Muscle of back (tissue), 11 donors: ENCODE data around the gene SCUBE1. TPM values are rescaled to one million over a fixed set of nuclear protein-coding genes. Genes with fewer than 3 reads are reported as not detected.

ENCODE experiments used
- DNase-seq, 3 donors: peaks; one replicate each; pipeline versions ENCODE4 v3.0.0 to v3.0.0-alpha.2; 2013
- polyA plus RNA-seq, 10 donors: library from polyadenylated mRNA; unstranded; fragments of 120-200 nt; gene quantifications; one replicate each; pipeline ENCODE4 v1.2.1, GENCODE V29; 2013; ENCODE audit not compliant: insufficient read length in 10 of 10

SCUBE1 gene
- polyA plus RNA-seq, 10 donors, result 0.20 to 1.1 (median 0.49) TPM

- no peak for DNase-seq
These were observed 82.6 kb downstream of the SCUBE1 start for GRCh38 chr22:43260331-43261231.

DNA sequence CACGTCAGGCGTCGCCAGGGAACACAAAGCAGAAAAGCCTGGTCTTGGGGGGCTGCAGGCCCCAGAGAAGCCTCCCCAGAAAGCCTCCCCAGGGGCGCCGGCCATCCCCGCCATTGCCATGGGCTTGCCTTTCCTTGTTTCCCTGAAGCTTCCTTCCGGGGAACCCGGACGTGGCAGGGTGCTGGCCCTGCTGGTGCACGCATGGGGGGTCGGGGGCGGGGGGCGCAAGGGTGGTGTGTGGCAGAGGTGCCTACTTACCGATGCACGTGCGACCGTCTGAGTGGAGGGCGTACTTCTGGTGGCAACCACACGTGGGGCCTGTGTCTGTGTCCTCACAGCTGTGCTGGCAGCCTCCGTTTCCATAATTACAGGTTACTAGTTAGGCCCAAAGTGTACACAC, 85.2 kb downstream of the SCUBE1 start:
- DNase-seq, result no peak

DNA sequence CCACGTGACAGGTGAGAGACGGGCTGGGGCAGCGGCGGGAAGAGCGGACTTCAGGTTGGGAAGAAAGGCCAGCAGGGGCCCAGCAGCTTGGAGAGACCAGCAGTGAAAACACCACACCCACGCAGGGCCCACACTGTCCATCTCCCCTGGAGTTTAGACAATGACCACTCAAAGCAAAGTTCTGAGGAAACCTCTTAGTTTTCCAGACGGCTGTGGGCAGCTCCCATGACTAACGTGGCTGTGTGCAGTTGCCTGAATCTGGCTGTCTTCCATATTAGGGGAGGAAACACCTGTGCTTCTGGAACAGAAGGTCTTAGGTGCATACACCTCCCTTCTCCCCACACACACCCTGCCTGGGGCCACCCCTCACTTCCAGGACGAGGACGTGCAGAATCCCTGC, 85.6 kb downstream of the SCUBE1 start:
- DNase-seq, result no peak

DNA sequence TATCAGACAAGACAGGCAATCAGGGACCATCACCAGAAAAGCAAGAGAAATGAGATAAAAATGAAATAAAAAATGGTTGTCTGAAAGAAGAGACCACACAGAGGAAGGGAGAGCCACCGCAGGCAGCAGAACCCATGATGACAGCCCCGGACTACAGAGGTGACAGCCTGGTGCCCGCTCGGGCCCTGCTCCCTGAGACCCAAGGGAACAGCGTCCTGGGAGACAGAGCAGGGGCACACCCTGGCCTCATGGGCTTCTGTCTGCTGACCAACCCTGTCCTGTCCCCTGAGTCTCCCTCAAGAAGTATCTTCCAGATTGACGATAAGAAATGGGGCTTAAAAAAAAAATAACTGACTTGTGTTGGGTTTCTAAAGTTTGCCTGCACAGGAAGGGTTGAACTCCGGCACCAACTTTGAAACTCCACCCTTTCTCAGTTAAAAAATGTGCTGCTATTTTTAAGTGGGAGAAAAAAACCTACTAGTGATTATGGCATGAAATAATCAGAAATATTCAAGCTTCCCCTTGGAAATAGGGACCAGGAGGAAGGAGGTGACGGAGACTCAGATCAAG, 86.1 kb downstream of the SCUBE1 start:
- DNase-seq, result no peak

DNA sequence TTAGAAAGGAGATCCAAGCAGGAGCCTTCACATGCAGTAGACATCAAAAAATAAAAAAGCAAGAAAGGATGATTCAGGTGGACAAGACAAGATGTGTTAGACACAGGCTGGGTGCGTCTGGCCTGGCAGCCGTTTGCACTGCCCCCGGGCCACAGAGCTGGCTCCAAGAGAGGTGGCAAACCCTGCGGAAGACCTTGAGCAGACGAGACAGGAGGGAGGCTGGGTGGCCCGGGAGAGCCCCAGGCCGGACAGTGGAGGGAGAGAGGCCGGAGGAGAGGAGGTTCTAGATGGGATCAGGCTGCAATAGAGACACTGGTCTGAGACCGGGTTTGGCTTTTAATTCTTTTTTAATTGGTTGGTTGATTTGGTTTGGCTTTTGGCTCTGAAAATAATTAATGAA, 86.6 kb downstream of the SCUBE1 start:
- no peak for DNase-seq

DNA sequence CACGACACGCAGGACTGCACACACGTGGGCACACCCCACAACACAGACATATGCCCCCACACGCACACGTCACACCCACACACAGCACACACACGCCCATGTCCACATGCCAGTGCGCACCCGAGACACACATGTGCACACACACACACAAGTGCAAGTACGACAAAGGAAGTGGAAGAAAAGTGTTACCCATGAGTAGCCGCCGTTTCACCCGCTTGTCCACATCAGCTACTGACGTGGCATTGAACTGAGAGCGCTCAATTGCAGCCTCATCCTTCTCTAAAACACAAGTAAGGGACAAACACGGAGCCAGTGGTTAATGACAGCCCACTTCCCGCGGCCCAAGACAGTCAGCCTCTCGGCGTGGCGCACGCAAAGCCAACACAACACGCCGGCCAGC, 87.9 kb downstream of the SCUBE1 start:
- DNase-seq, result no peak

DNA sequence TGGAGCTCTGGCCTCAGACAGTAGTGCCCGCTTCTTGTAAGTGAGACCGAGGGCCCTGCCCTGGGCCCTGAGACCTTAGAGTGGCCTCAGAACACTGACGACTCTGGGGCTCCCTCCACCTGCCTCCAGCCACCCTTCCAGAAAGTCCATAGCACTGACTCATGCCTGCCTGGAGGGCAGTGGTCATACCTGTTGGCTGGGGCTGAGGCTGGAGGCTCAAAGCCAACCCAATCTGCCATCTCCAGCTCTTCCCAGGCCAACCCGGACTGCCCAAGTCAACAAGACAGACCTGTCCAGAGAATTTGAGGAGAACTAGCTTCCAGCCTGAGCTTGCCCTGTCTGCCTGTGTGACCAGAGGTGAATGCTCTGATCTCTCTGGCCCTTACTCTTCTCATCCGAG, 89.3 kb downstream of the SCUBE1 start:
- DNase-seq, result no peak

DNA sequence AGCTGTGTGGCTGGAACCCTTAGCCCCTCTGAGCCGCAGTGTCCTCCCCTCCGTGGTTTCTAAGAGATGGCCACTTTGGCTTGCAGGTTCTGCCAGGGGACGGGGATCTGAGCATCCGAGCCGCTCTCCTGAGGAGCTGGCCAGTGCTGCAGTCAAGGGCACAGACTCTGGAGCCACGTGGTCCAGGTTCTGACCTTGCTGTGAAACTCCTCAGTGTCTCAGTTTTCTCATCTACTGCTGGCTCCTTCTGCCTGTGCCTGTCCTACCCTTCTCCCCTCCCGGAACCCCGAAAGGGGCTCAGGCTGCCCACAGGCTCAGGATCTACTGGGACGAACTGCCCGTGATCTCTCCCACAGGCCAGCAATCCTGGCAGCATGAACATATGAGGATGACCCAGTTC, 90.9 kb downstream of the SCUBE1 start:
- DNase-seq, result no peak

GRCh38 chr22:43249789-43250471, 93.2 kb downstream of the SCUBE1 start:
- DNase-seq, result no peak

- no peak for DNase-seq
These were observed 95.5 kb downstream of the SCUBE1 start for GRCh38 chr22:43247546-43248260.

- no peak for DNase-seq
These were observed 97.0 kb downstream of the SCUBE1 start for GRCh38 chr22:43246188-43246587.

- no peak for DNase-seq
These were observed 97.5 kb downstream of the SCUBE1 start for GRCh38 chr22:43245717-43246116.

DNA sequence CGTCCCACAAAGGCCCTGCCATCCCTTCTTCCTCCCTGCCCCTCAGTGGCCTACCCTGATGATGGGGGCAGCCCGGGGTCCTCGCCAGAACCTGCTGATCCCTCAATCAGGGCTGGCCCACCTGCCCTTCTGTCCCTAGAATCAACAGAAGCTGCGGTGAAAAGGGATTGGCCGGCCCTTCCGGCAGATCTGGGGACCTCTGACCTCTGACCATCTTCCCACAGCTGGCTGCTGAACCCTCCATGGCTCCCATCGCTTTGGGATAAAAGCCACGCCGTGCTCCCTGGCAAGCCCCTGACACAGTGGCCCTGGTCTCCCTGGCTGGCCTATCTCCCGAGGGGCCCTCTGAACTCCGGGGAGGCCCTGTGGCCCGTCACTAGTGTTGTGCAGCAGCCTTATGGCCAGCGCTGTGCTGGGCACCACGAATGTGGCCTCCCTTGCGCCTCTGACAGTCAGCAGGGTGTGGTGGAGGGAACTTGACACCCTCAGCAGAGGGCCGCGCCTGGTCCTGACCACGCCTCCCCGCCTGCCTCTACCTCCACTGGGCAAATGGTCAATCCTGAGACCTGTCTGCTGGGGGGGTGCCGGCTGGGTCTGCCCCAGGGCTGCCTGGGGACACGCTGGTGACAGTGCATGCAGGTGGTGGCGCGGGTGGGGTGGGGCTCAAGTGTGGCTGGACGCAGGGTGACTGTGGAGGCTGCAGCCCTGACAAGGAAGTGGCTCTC, 98.2 kb downstream of the SCUBE1 start:
- DNase-seq, result no peak

DNA sequence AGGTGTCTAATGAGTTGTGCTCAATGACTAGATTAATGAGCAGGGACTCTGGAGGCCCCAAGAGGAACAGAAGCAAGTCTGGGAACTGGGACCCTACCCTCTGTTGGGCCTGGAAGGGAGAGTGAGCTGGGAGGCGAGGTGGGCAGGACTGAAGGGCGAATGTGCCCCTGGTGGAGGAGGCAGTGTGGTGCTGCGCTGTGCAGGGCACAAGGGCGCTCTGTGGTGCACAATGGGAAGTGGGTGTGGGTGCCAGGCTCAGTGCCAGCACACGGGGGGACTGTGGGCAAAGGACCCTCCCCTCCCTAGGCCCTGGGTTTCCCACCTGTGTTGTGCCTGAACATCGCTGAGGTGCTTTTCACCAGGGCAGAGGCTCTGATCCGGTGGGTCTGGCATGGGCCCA, 98.8 kb downstream of the SCUBE1 start:
- DNase-seq, result no peak

GRCh38 chr22:43243324-43243723, 99.8 kb downstream of the SCUBE1 start:
- no peak for DNase-seq

- DNase-seq, result no peak
These were observed 100.5 kb downstream of the SCUBE1 start for GRCh38 chr22:43242627-43243026.

DNA sequence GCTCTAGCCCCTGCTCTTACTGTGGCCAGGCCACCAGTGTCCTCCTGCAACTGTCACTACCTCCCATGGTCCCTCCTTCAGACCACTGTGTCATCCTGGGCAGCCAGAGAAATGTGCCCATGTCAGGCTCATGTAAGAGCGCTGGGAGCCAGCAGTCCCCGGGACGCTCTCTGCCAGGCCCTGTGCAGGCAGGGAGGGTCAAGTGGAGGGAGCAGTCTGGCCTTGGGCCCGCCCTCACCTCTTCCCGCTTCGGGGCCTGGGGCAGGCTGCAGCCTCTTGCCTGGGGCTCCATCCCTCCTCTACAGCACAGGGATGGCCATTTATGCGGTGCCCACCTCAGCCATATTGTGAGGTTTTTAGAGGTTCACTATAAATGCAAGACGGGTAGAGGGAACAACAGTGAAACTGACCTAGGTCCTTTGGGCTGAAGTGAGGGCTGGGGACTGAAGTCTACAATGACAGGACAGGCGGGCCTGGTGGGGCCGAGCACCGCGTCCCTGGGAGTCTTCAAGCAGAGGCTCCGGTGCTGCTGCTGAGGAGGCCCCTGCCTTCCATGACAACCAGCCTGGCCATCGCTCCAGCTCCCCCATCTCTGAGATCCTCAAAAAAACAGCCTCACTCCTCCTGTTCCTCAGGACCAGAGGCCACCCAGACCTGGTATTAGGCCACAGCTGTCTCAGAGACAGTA, 101.3 kb downstream of the SCUBE1 start:
- DNase-seq, result no peak

GRCh38 chr22:43241138-43241597, 102.0 kb downstream of the SCUBE1 start:
- DNase-seq, result no peak

- no peak for DNase-seq
These were observed 102.6 kb downstream of the SCUBE1 start for GRCh38 chr22:43240614-43241013.

DNA sequence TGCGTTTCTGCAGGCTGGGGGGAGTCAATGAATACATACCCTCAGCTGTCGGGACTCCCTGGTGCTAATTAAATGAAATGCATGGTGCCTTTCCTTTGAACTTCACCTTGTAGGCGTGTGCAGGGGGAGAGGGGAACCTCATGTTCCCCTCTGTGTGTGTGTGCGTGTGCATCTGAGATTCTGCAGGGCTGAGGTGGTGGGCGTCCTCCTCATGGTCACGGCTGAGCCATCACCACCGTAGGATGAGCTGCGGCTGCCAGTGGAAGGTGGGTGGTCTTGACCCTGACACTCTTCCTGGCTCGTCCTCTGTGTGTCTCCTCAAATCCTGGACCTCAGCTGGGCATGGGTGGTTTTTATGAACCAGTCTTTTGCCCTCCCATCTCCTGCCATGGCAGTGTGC, 103.2 kb downstream of the SCUBE1 start:
- no peak for DNase-seq
